GM21786 (cell line): ENCODE results near the gene HID1.
"Not testable (repeated sequence)": the region's sequence is repeated elsewhere in the genome, so short reads cannot be mapped to it uniquely, and the experiment has no call there.

ENCODE experiments used
- ATAC-seq: cut with Tn5 transposase; IDR thresholded peaks from one replicate; pipeline ENCODE4 v1.9.1; 2021; ENCODE audit not compliant: unreplicated experiment

The HID1 gene

GRCh38 chr17:74923538-74924249 is 48.9 kb downstream of the HID1 start:
- no peak for ATAC-seq

- no peak for ATAC-seq
These were observed 49.6 kb downstream of the HID1 start, which contains the start of gene USH1G for GRCh38 chr17:74922694-74923537. USH1G (minus strand) TSS chr17:74923255; CDS start chr17:74923073, 182 bp downstream.

GRCh38 chr17:74922172-74922571 is 50.4 kb downstream of the HID1 start:
- ATAC-seq = no peak

GRCh38 chr17:74921769-74922168 is 50.8 kb downstream of the HID1 start:
- no peak for ATAC-seq

- ATAC-seq = no peak
These were observed 51.4 kb downstream of the HID1 start for GRCh38 chr17:74921026-74921681.

GRCh38 chr17:74920642-74921025 is 51.9 kb downstream of the HID1 start:
- no peak for ATAC-seq

GRCh38 chr17:74920306-74920620 is 52.3 kb downstream of the HID1 start:
- no peak for ATAC-seq

- no peak for ATAC-seq
These were observed 52.9 kb downstream of the HID1 start for GRCh38 chr17:74919440-74920305.

GRCh38 chr17:74918906-74919305 is 53.7 kb downstream of the HID1 start:
- no peak for ATAC-seq

GRCh38 chr17:74917430-74917829 is 55.1 kb downstream of the HID1 start:
- no peak for ATAC-seq

GRCh38 chr17:74916851-74917199 is 55.7 kb downstream of the HID1 start:
- ATAC-seq = no peak

- no peak for ATAC-seq
These were observed 56.3 kb downstream of the HID1 start for GRCh38 chr17:74916136-74916850.

- not testable (repeated sequence) for ATAC-seq
These were observed 61.1 kb downstream of the HID1 start for GRCh38 chr17:74911423-74911822.

- not testable (repeated sequence) for ATAC-seq
These were observed 63.5 kb downstream of the HID1 start for GRCh38 chr17:74909097-74909496.

GRCh38 chr17:74907012-74907411 is 65.5 kb downstream of the HID1 start:
- ATAC-seq = no peak

GRCh38 chr17:74906214-74906793 is 66.3 kb downstream of the HID1 start:
- ATAC-seq = not testable (repeated sequence)

- no peak for ATAC-seq
These were observed 67.7 kb downstream of the HID1 start for GRCh38 chr17:74904687-74905409.

- no peak for ATAC-seq
These were observed 68.9 kb downstream of the HID1 start for GRCh38 chr17:74903671-74904070.

- ATAC-seq = no peak
These were observed 69.5 kb downstream of the HID1 start for GRCh38 chr17:74903034-74903433.
